Stimulated activated CD8-positive, alpha-beta memory T cell treated with anti-CD3 and anti-CD28 coated beads, Interleukin-4, amount 100 ng/mL, for 4 hours (primary cell): ENCODE measurements around the gene VPS41.
"Not testable (repeated sequence)": the region's sequence is repeated elsewhere in the genome, so short reads cannot be mapped to it uniquely, and the experiment has no call there.

Source experiments
- DNase-seq, 2 donors: peaks; one replicate each; pipeline ENCODE4 v3.0.0-alpha.2; 2020; ENCODE audit warnings: low read depth in 2 of 2, low spot score in 1 of 2

The VPS41 gene

DNA sequence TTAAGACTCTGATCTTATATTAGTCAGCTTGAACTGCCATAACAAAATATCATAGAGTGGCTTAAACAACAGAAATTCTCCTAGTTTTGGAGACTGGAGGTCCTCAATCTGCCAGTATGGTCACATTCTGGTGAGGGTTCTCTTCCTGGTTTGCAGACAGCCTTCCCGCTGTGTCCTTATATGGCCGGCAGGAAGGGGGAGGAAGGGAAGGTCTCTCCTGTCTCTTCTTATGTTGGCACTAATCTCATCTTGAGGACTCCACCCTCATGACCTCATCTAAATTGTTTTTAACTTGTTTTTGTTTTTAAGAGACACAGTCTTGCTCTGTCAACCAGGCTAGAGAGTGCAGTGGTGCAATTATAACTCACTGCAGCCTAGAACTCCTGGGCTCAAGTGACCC, 53.1 kb downstream of the VPS41 start:
- no peak for DNase-seq

DNA sequence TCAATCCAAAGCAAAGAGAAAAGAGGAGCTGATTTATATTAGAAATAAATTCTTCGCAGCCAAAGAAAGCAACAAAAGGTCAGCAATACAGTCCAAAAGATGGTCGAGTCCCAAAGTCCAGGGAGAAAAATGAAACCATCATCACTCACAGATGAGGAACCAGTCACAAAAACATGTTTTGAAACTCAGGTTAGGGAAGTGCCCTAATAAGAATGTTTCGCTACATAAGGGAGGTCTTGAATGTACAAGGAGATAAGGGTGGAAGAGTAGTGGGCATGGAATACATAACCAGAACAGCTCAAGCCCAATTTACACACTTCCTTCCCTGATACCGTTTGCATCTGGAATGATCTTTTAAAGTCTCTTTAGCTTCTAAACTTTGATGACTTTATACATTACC, 53.6 kb downstream of the VPS41 start:
- DNase-seq, result no peak

GRCh38 chr7:38854947-38855346, 54.0 kb downstream of the VPS41 start:
- not testable (repeated sequence) for DNase-seq

DNA sequence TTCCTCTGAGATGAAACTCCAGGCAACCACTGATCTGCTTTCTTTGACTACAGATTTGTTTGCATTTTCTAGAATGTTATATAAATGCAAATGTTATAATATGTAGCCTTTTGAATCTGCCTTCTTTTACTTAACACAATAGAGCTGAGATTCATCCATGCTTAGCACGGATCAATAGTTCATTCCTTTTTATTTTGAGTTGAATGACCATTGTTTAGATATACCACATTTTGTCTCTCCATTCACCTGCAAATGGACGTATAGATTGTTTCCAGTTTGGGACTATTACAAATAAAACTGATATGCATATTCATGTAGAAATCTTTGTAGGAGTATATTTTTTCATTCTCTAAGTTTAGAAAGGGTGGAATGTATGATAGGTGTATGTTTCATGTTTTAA, 57.7 kb downstream of the VPS41 start:
- no peak for DNase-seq

GRCh38 chr7:38846280-38846679, 62.7 kb downstream of the VPS41 start:
- DNase-seq, result no peak

GRCh38 chr7:38844952-38845563, 63.9 kb downstream of the VPS41 start:
- DNase-seq, result no peak

DNA sequence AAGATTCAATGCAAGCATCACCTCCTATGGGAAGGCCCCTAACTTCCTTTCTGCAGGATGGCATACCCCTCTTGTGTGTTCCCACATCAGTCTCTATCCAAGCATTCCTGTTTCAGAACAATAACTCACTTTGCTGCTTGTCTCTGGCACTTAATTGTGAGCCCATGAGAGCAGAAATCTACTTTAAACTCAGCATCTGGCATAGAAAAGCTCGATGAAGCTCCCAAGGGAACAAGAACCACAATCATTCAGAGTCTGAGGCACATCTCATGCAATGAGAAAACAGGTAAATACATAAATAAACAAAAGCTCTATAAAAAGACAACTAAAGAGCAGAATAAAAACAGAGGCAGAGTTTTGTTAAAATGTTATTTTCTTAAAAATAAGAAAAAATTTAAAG, 66.2 kb downstream of the VPS41 start:
- no peak for DNase-seq

DNA sequence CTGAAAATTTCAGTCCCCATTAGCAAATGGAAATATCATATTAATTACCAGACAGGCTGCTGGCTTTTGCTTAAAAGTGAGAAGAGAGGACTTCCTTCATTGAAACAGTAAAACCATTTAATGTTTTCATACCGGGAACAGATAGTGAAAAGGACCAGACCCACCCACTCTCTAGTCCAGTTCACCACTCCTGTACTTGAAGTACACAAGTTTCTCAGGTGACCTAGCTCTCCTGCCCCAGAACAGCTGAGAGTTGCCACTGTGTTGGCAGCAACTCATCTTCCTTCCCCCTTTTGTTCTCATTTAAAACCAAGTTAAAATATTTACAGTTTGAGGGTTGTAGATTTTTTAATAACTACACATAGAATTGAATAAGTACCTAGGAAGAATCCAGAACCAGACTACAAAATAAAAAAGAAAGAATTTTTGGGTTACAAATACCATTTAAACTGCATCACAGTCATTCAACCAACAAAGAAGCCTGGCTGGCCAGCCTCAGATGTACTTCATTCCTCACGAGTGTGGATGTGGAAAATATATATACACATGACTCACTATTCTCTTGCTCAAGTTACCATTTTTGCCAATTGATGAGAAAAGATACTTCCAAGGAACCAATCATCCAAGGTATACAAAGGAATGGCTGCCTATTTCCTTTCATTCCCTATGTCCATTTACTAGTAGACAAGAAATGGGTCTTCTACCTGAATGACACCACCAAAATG, 68.1 kb downstream of the VPS41 start:
- no peak for DNase-seq

- no peak for DNase-seq
These were observed 69.1 kb downstream of the VPS41 start for GRCh38 chr7:38839851-38840250.

GRCh38 chr7:38838725-38839385, 70.1 kb downstream of the VPS41 start:
- no peak for DNase-seq

GRCh38 chr7:38834357-38834756, 74.6 kb downstream of the VPS41 start:
- DNase-seq, result no peak

- no peak for DNase-seq
These were observed 75.7 kb downstream of the VPS41 start for GRCh38 chr7:38833329-38833728.

GRCh38 chr7:38831259-38831996, 77.6 kb downstream of the VPS41 start:
- DNase-seq, result no peak

DNA sequence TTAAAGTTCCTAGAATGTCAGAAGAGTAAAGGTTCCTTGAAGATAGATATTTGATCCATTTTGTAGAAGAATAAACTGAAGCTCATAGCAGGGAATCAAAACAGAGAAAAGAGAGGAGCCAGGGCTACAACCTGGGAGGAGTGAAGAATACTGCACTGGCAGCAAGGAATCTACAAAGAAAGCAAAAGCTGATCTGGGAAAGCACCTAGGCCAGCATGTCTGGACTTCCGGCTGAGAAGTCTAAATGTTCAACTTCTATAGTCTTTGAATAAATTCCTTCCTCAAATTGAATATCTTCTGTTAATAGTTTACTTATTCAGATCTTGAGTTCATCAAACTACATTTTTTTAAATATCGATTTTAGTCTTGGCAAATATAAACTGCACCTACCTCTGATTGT, 78.2 kb downstream of the VPS41 start:
- DNase-seq, result no peak

DNA sequence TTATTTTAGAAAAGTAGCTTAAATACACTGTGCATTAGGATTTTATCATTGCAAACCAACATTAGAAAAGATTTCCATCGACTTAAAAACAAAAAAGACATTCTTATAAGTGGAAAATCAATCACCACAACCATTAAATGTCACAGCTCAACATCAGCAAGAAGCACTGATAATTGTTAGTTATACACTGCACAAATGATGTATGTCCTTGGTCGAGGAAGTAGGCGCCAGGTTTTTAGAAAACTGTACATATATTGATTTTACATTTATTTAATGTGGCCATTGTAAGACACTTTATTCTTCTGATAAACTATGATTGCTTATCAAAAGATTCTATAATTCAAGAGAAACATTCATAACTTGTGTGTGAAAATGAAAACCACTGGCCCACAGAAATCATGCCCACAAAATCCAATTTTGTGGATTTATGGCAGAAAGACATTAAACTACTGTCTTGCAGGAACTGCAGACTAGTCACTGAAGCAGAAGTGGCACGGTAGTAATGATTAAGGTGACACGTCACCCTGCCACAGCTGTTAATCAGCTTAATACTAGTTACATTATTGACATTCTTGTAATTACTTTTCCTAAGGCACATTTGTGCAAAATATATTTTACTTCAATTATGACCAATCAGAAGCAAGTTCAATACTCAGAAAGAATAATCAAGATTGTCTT, 79.4 kb downstream of the VPS41 start:
- no peak for DNase-seq

- no peak for DNase-seq
These were observed 81.0 kb downstream of the VPS41 start for GRCh38 chr7:38828026-38828425.

DNA sequence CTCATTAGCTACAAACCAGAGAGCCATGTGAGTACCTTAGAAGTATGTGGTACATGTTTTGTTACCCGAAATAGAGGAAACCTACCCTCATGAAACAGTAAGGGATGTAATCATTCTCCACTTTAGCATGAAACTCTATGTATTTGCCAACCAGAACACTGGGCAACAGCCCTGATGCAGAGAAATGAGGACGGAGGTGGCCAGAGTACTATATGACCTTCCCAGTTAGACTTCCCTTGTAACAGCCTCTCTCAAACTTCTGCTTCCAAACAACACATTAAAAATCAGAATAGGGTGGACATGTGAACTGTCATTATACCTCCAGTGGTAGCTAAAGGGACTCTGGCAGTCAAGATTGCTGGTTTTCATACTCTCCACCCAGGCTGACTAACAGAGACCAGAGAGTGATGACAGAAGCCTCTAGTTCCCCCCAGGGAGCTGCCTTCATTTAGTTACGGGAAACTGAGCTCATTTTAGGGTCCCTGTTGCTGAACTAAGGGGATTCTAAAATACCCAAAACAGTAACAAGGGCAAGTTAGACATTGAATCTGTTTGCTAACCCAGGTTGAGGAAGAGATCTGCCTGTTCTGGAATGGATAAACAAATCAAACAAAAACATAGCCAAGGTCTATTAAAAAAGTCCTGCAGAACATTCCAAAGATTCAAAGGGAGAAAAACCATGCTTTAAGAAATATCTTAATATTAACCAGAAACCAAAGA, 83.1 kb downstream of the VPS41 start:
- no peak for DNase-seq

DNA sequence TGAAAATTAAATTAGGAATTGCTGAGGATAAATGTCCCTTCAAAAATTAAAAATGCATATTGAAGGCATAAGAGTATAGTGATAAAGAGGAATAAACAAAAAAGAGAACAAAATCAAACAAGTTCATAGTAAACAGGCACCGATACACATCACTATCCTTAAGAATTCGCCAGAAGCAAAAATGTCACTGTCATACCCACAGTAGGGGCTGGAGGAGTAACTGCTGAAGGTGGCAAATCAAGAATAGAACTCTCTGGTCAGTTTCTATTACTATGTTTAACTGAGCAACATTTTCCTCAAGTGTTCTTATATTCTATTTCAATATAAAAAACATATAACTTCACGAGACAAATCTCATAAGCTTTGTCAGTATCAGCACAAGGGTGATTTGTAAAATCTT, 84.0 kb downstream of the VPS41 start:
- no peak for DNase-seq

DNA sequence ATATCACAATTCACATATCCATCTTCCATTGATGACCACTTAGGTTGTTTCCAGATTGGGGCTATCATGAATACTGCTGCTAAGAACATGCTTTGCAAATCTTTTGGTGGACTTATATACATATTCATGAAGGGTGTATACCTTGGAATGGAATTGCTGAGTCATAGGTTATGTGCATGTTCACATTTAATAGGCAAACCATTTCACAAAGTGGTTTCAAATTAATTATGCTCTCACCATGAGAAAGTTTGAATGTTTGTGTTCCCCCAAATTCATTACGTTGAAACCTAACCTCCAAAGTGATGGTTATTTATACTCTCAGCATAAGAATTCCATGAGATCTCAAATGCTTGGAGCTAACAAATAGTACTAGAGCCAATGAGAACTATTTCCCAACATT, 86.4 kb downstream of the VPS41 start:
- no peak for DNase-seq

DNA sequence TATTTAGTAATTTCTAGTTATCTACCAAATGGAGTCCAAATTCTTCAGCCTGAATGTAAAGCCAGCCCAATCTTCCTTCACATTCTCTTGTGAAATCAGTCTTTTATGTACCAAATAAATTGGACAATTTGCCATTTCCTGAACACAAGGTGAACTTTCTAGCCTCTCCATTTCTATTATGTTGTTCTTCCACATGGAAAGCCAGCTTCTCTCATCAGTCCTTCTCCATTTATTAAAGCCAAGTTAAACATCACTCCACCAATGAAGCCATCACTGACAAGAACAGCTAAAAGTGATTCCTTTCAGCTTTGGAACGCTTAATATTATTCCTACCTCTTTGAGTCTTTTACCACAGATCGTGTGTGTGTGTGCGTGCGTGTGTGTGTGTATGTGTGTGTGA, 88.4 kb downstream of the VPS41 start:
- no peak for DNase-seq

GRCh38 chr7:38819463-38819862, 89.5 kb downstream of the VPS41 start:
- DNase-seq, result no peak
